Gastrocnemius medialis (tissue), 4 donors: ENCODE data around the gene MUC2. TPM values are rescaled to one million over a fixed set of nuclear protein-coding genes. Genes with fewer than 3 reads are reported as not detected.

Experiments used
- ATAC-seq, 2 donors: fragments of 150-250 bp; one replicate each; pipeline ENCODE4 v1.9.1; 2016
- DNase-seq, 2 donors: peaks; one replicate each; pipeline ENCODE4 v3.0.0-alpha.2; 2019
- H3K27ac ChIP-seq, 4 donors: fragments of 200-600 bp; sonication (generic); 1 replicate in 1 of 4; 2 replicates in 3 of 4; pipeline ENCODE4 v1.5.1; 2016 to 2018; ENCODE audit warnings: mild to moderate bottlenecking in 2 of 4, moderate library complexity in 1 of 4
- H3K27me3 ChIP-seq, 3 donors: fragments of 200-600 bp; sonication (generic) in 2 of 3; 1 replicate in 1 of 3; 2 replicates in 2 of 3; pipeline versions ENCODE4 v1.5.1 to v1.6.0; 2016 to 2019; ENCODE audit warnings: mild to moderate bottlenecking in 1 of 3, moderate library complexity in 1 of 3
- H3K36me3 ChIP-seq, 2 donors: fragments of 200-600 bp; sonication (generic) in 1 of 2; one replicate each; pipeline ENCODE4 v1.5.1; 2017 to 2018
- H3K4me1 ChIP-seq, 2 donors: fragments of 200-600 bp; sonication (generic) in 1 of 2; one replicate each; pipeline ENCODE4 v1.5.1; 2016 to 2017; ENCODE audit warnings: mild to moderate bottlenecking in 2 of 2
- H3K4me3 ChIP-seq, 4 donors: fragments of 200-600 bp; sonication (generic) in 3 of 4; 1 replicate in 1 of 4; 2 replicates in 3 of 4; pipeline ENCODE4 v1.5.1; 2016 to 2019; ENCODE audit warnings: mild to moderate bottlenecking in 2 of 4
- H3K9me3 ChIP-seq, 3 donors: fragments of 200-600 bp; sonication (generic) in 2 of 3; 1 replicate in 1 of 3; 2 replicates in 2 of 3; pipeline ENCODE4 v1.5.1; 2016 to 2019
- POLR2A ChIP-seq, 2 donors: fragments of 450-650 bp; IDR thresholded peaks; one replicate each; pipeline ENCODE4 v1.6.1; 2017; ENCODE audit warnings: antibody characterized with exemption in 2 of 2, mild to moderate bottlenecking in 2 of 2, moderate library complexity in 2 of 2
- in situ Hi-C, 4 donors: fragments of 200-750 bp; cut with MboI; loops; one replicate each; pipeline versions ENCODE4 v1.15.0 to v1.8.0; 2017; ENCODE audit warnings: low sequenced_read_pairs in 4 of 4
- intact Hi-C: fragments of 100-400 bp; cut with DNase I; formaldehyde crosslinking; loops from one replicate; pipeline ENCODE4 v1.15.1; 2023; ENCODE audit warnings: low total_unique reads
- total RNA-seq, 4 donors: library from RNA; depleted of rRNA; stranded (reverse); fragments of >200 nt; gene quantifications; one replicate each; pipeline versions ENCODE4 v1.1.0 to v1.2.3, GENCODE V29; 2016
- TF ChIP-seq, protein P1 (sequence below), 5 experiments: fragments of 450-650 bp in 3 of 5; fragments of 200-600 bp in 2 of 5; sonication (generic) in 2 of 5; IDR thresholded peaks in 4 of 5; conservative IDR thresholded peaks in 1 of 5; 1 replicate in 4 of 5; 2 replicates in 1 of 5; pipeline ENCODE4 v1.5.1; 2016 to 2019; ENCODE audit warnings: antibody characterized with exemption in 5 of 5, mild to moderate bottlenecking in 3 of 5, moderate library complexity in 3 of 5

Gene MUC2
- total RNA-seq, 4 donors from 2014 or later: 0.90 TPM; not detected in 3

DNA sequence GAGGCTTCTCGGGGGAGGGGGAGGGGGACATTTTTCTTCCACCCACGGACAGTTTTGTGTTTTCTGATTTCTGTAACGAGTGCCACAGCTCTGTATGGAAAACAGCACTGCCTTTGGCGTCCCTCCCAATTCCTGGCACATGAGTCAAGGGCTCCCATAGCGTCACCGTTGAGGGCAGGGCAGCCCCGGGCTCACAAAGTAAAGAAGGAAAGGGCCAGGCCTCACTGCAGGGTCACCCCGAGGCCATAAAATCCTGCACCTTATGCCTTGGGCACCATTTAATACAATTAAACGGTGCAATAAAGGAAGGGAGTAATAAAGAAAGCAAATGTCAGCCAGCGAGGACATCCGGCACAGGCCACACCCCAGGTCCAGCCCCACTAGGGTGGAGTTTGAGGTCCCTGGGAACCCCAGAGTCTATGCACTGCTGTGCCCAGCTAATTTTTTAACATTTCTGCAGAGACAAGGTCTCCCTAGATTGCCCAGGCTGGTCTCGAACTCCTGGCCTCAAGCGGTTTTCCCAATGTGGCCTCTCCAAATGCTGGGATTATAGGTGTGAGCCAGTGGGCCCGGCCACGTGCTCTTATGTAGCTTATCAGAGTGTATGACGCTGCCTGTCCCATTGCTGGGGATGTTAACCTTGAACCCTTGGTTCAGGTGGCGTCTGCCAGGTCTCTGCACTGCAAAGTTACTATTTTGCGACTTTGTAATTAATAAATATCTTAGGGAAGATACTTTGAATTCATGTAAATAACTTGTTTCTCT lies 13.6 kb upstream of the MUC2 start:
- no peaks in the 10 kb centered on the region for H3K36me3 ChIP-seq
- no peaks in the 10 kb centered on the region for H3K9me3 ChIP-seq
- H3K27me3 ChIP-seq: peaks cover 0 to 14% (median 9%) of the 10 kb centered on the region in 3 donors
- H3K4me1 ChIP-seq: no peaks in the 10 kb centered on the region
- DNase-seq: no peak
- no peak for ATAC-seq
- in situ Hi-C loops: no loop called here
- intact Hi-C loops: no loop called here
- no peak for TF ChIP-seq POLR2A (IDR thresholded peaks at IDR 0.05)
- TF ChIP-seq, protein P1, sequence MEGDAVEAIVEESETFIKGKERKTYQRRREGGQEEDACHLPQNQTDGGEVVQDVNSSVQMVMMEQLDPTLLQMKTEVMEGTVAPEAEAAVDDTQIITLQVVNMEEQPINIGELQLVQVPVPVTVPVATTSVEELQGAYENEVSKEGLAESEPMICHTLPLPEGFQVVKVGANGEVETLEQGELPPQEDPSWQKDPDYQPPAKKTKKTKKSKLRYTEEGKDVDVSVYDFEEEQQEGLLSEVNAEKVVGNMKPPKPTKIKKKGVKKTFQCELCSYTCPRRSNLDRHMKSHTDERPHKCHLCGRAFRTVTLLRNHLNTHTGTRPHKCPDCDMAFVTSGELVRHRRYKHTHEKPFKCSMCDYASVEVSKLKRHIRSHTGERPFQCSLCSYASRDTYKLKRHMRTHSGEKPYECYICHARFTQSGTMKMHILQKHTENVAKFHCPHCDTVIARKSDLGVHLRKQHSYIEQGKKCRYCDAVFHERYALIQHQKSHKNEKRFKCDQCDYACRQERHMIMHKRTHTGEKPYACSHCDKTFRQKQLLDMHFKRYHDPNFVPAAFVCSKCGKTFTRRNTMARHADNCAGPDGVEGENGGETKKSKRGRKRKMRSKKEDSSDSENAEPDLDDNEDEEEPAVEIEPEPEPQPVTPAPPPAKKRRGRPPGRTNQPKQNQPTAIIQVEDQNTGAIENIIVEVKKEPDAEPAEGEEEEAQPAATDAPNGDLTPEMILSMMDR (IDR thresholded peaks at IDR 0.05 in 4 of 5, conservative IDR thresholded peaks at IDR 0.05 in 1 of 5): no peak
- H3K4me3 ChIP-seq: no peak overlapping the region
- no peak overlapping the region for H3K27ac ChIP-seq

DNA sequence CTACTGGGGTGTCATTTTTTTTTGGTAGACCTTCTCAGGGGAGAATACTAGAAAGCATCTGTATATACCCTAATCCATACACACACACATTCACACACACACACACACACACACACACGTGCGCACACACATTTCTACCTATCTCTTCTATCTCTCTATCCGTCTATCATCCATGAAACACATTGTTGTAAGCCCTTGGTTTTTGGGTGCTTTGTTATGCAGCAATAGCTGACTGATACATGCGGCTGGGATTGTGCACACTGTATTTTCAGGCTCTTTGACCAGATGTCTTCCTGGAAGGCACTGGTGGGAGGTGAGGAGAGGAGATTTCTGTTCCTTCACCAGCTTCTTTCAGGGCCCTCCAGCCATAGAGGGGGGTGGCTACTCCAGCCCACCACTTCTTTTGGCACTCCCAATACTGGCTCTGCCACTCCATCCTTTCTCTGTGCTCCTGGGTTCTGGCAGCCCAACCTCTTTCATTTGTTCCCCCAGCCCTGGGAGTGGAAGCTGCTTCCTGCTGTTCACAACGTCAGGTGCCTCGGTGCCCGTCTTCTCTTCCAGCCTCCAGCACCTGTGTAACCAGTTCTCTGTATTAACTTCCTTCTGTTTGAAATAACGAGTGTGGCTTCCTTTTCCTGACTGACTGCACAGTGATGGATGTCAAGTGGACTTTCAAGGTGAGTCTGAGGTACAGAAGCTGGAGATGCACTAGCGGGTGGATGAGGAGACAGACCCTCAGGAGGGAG lies 12.4 kb upstream of the MUC2 start:
- H3K4me1 ChIP-seq: no peaks in the 10 kb centered on the region
- H3K27me3 ChIP-seq: peaks cover 0 to 17% (median 9%) of the 10 kb centered on the region in 3 donors
- H3K27ac ChIP-seq: no peak overlapping the region
- H3K9me3 ChIP-seq: no peaks in the 10 kb centered on the region
- in situ Hi-C loops (no loop called here), intact Hi-C loops (no loop called here)
- no peak for ATAC-seq
- no peaks in the 10 kb centered on the region for H3K36me3 ChIP-seq
- no peak for DNase-seq
- no peak for TF ChIP-seq POLR2A (IDR thresholded peaks at IDR 0.05)
- TF ChIP-seq, protein P1 (IDR thresholded peaks at IDR 0.05 in 4 of 5, conservative IDR thresholded peaks at IDR 0.05 in 1 of 5): no peak
- no peak overlapping the region for H3K4me3 ChIP-seq

DNA sequence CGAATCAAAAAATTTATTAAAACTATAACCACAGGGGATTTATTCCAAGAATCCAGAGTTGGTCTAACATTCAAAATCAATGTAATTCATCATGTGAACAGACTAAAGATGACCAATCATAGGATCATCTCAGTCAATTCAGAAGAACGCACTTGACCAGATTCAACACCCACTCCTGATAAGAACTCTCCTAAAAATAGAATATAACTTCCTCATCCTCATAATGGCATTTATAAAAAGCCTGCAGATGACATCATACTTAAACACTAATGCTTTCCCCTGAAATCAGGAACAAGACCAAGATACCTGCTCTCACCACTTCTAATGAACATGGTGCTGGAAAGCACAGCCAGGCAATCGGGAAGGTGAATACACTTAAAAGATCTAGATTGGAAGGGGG lies 10.5 kb upstream of the MUC2 start:
- Histone ChIP-seq H3K27me3 (peaks cover 0 to 10% (median 2%) of the 10 kb centered on the region in 3 donors), H3K4me1 (no peaks in the 10 kb centered on the region), H3K9me3 (no peaks in the 10 kb centered on the region), H3K27ac (no peak overlapping the region), H3K4me3 (no peak overlapping the region), H3K36me3 (no peaks in the 10 kb centered on the region)
- in situ Hi-C loops (no loop called here), intact Hi-C loops (no loop called here)
- no peak for TF ChIP-seq POLR2A (IDR thresholded peaks at IDR 0.05)
- TF ChIP-seq, protein P1 (IDR thresholded peaks at IDR 0.05 in 4 of 5, conservative IDR thresholded peaks at IDR 0.05 in 1 of 5): no peak
- no peak for DNase-seq
- no peak for ATAC-seq

DNA sequence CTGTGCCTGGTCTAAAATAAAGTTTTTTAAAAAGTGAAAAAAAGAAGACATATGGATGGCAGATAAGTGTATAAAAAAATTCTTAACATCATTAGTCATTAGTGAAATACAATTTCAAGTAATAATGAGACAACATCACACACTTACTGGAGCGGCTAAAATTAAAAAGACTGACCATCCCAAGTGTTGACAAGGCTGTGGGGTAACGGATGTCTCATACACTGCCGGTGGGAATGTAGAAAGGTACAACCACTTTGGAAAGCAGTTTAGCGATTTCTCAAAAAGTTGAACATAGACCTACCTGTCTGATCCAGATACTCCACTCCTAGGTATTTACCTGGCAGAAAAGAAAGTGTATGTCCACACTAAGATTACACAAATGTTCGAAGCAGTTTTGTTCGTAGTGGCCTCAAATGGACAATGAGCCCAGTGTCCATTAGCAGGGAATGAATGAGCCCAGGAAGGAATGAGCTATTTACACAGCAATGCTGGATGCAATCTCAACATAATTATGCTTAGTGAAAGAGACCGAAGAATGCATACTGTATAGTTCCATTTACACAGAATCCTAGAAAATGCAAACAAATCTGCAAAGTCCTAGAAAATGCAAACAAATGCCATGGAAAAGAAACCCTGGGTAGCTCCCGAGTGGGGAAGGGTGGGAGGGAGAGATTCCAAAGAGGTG lies 6.7 kb upstream of the MUC2 start:
- peaks cover under 1 to 5% of the 10 kb centered on the region in 2 donors for H3K4me1 ChIP-seq
- in situ Hi-C loops: no loop called here
- H3K27ac ChIP-seq: no peak overlapping the region
- H3K9me3 ChIP-seq: no peaks in the 10 kb centered on the region
- no peak for TF ChIP-seq POLR2A (IDR thresholded peaks at IDR 0.05)
- TF ChIP-seq, protein P1 (IDR thresholded peaks at IDR 0.05 in 4 of 5, conservative IDR thresholded peaks at IDR 0.05 in 1 of 5): no peak
- no peaks in the 10 kb centered on the region for H3K36me3 ChIP-seq
- DNase-seq (no peak), ATAC-seq (no peak)
- intact Hi-C loops: no loop called here
- H3K27me3 ChIP-seq: peaks cover 0 to 5% (median 0%) of the 10 kb centered on the region in 3 donors
- H3K4me3 ChIP-seq: no peak overlapping the region
